Bronchial epithelial cell (primary cell): ENCODE measurements around the gene KRT79. TPM values are rescaled to one million over a fixed set of nuclear protein-coding genes. Genes with fewer than 3 reads are reported as not detected.

ENCODE experiments used
- DNase-seq: peaks from one replicate; pipeline ENCODE4 v3.0.0-alpha.2; 2010; ENCODE audit warnings: low read depth
- FAIRE-seq: peaks from 2 replicates; lab custom pipeline; 2011; peaks lifted over from hg19 to GRCh38; lab: Jason Lieb, UNC
- H3K27me3 ChIP-seq: 2 replicates; pipeline ENCODE4 v1.5.1; 2011; ENCODE audit warnings: low read length; ENCODE audit not compliant: control insufficient read depth, insufficient read depth
- H3K36me3 ChIP-seq: 2 replicates; pipeline ENCODE4 v1.5.1; 2011; ENCODE audit warnings: low read length; ENCODE audit not compliant: control insufficient read depth, insufficient read depth
- H3K4me3 ChIP-seq: 2 replicates; pipeline ENCODE4 v1.5.1; 2011; ENCODE audit warnings: mild to moderate bottlenecking, low read depth, low read length, control low read depth
- CTCF ChIP-seq: IDR thresholded peaks from 2 replicates; pipeline ENCODE4 v1.5.1; 2011; ENCODE audit warnings: mild to moderate bottlenecking, moderate library complexity, low read length, control low read depth, inconsistent platforms; ENCODE audit not compliant: insufficient read depth, severe bottlenecking
- total RNA-seq: library from RNA; depleted of rRNA; stranded (reverse); fragments of >200 nt; gene quantifications from 2 replicates; pipeline ENCODE4 v1.2.1, GENCODE V29; 2014

KRT79 gene
- total RNA-seq, 1 donor from 2014 or later = under 0.01 TPM

GRCh38 chr12:52820521-52820920, 13.6 kb downstream of the KRT79 start:
- FAIRE-seq (peak; percentile 72), DNase-seq (no peak)
- H3K4me3 ChIP-seq = no peak overlapping the region
- peaks cover 3% of the 10 kb centered on the region for H3K27me3 ChIP-seq
- no peaks in the 10 kb centered on the region for H3K36me3 ChIP-seq
- no peak for TF ChIP-seq CTCF

- FAIRE-seq (no peak), DNase-seq (no peak)
- Histone ChIP-seq H3K36me3 (no peaks in the 10 kb centered on the region), H3K4me3 (no peak overlapping the region), H3K27me3 (peaks cover 3% of the 10 kb centered on the region)
- TF ChIP-seq CTCF = no peak
Observed at GRCh38 chr12:52819731-52820510, 14.2 kb downstream of the KRT79 start.

- FAIRE-seq = no peak
- Histone ChIP-seq H3K27me3 (peaks cover 3% of the 10 kb centered on the region), H3K4me3 (no peak overlapping the region), H3K36me3 (no peaks in the 10 kb centered on the region)
- TF ChIP-seq CTCF = no peak
- DNase-seq = no peak
Observed at GRCh38 chr12:52818887-52819420, 15.2 kb downstream of the KRT79 start.

- no peak overlapping the region for H3K4me3 ChIP-seq
- no peak for FAIRE-seq
- H3K36me3 ChIP-seq = no peaks in the 10 kb centered on the region
- TF ChIP-seq CTCF = no peak
- DNase-seq = no peak
- peaks cover 7% of the 10 kb centered on the region for H3K27me3 ChIP-seq
Observed at GRCh38 chr12:52818388-52818787, 15.7 kb downstream of the KRT79 start.

GRCh38 chr12:52817699-52818238, 16.3 kb downstream of the KRT79 start:
- Histone ChIP-seq H3K27me3 (peaks cover 9% of the 10 kb centered on the region), H3K4me3 (no peak overlapping the region), H3K36me3 (no peaks in the 10 kb centered on the region)
- no peak for DNase-seq
- no peak for TF ChIP-seq CTCF
- FAIRE-seq = no peak
